Stimulated activated CD4-positive, alpha-beta T cell treated with anti-CD3 and anti-CD28 coated beads, Interleukin-4, amount 100 ng/mL, for 1 hour (primary cell): ENCODE results near the gene MUS81.
A peak's percentile ranks its signal among the peaks of the same experiment; 100 is the strongest.

Source experiments
- DNase-seq: peaks from one replicate; pipeline ENCODE4 v3.0.0-alpha.2; 2020

Gene MUS81

GRCh38 chr11:65861533-65862183 lies 1.4 kb downstream of the MUS81 start:
- no peak for DNase-seq

- no peak for DNase-seq
Observed at GRCh38 chr11:65862191-65862735, 2.0 kb downstream of the MUS81 start.

- DNase-seq, result no peak
Observed at GRCh38 chr11:65862941-65863888, 3.0 kb downstream of the MUS81 start.

- DNase-seq, result no peak
Observed at GRCh38 chr11:65863889-65864705, 3.9 kb downstream of the MUS81 start.

- no peak for DNase-seq
Observed at GRCh38 chr11:65864706-65865471, 4.7 kb downstream of the MUS81 start.

GRCh38 chr11:65865550-65866172 lies 5.4 kb downstream of the MUS81 start:
- DNase-seq, result no peak

- DNase-seq, result no peak
Observed at GRCh38 chr11:65866509-65867283, 6.5 kb downstream of the MUS81 start.

- DNase-seq, result peak; percentile 37
Observed at GRCh38 chr11:65867284-65868071, 7.2 kb downstream of the MUS81 start.

- DNase-seq, result peak; percentile 44
Observed at GRCh38 chr11:65868076-65868667, 7.9 kb downstream of the MUS81 start.

- DNase-seq, result no peak
Observed at GRCh38 chr11:65868907-65869306, 8.7 kb downstream of the MUS81 start.

GRCh38 chr11:65869643-65870306 lies 9.5 kb downstream of the MUS81 start:
- no peak for DNase-seq

- no peak for DNase-seq
Observed at GRCh38 chr11:65870307-65870658, 10.1 kb downstream of the MUS81 start.

- no peak for DNase-seq
Observed at GRCh38 chr11:65870706-65871681, 10.8 kb downstream of the MUS81 start.

- DNase-seq, result no peak
Observed at GRCh38 chr11:65871811-65872548, 11.7 kb downstream of the MUS81 start.

GRCh38 chr11:65872586-65873317 lies 12.5 kb downstream of the MUS81 start, which contains the start of gene EFEMP2:
Gene EFEMP2, minus strand, starts transcription at chr11:65872800. Its CDS starts 446 bp downstream, at chr11:65872354.
- DNase-seq, result no peak
